ENCODE measurements around the gene PRKAA1.
"Not testable (repeated sequence)": the region's sequence is repeated elsewhere in the genome, so short reads cannot be mapped to it uniquely, and the experiment has no call there.

Gene PRKAA1

DNA sequence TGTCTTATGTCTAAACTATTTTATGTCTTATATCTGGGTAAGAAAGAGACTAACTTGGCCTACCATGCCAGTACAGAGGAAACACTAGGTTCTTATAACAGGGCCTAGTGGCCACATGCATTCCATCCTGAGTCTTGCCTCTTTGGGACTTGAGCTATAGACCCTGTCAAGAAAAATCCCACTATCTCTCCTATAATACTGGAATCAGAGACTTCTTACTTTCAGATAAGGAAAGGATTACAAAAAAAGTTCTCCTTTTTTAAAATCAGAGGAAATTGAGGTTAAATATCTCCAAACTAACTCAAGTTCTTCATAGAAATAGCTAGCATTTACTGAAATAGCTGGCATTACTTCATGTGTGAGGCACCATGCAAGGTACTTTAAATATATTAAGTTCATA, 84.2 kb downstream of the PRKAA1 start:
- DNase-seq (ENCODE audit: insufficient read length, low spot score) (no peak), FAIRE-seq (no peak)
- TF ChIP-seq POLR2A (IDR thresholded peaks at IDR 0.05; ENCODE audit: low read depth, low read length), result no peak

DNA sequence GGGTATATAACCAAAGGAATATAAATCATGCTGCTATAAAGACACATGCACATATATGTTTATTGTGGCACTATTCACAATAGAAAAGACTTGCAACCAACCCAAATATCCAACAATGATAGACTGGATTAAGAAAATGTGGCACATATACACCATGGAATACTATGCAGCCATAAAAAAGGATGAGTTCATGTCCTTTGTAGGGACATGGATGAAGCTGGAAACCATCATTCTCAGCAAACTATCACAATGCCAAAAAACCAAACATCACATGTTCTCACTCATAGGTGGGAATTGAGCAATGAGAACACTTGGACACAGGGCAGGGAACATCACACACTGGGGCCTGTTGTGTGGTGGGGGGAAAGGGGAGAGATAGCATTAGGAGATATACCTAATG, 87.6 kb downstream of the PRKAA1 start:
- not testable (repeated sequence) for DNase-seq (ENCODE audit: insufficient read length, low spot score); FAIRE-seq

Data from H54 (cell line).